HepG2 (cell line): Measurements from ENCODE around the gene RPF1. TPM values are rescaled to one million over a fixed set of nuclear protein-coding genes. Genes with fewer than 3 reads are reported as not detected.

Source experiments
- ATF6 ChIP-seq: sonication (generic); formaldehyde crosslinking; conservative IDR thresholded peaks from 2 replicates; pipeline ENCODE4 v1.4.0; 2020; ENCODE audit warnings: missing genetic modification reagents
- FLYWCH1 ChIP-seq: sonication (generic); formaldehyde crosslinking; IDR thresholded peaks from 2 replicates; pipeline ENCODE4 v1.8.1; 2023; ENCODE audit warnings: mild to moderate bottlenecking, missing genetic modification reagents
- JUND ChIP-seq: sonication (generic); formaldehyde crosslinking; IDR thresholded peaks from 2 replicates; pipeline ENCODE4 v1.8.0; 2022; ENCODE audit warnings: mild to moderate bottlenecking, missing genetic modification reagents
- KIAA2018 ChIP-seq: sonication (generic); formaldehyde crosslinking; IDR thresholded peaks from 2 replicates; pipeline ENCODE4 v1.5.0; 2020; ENCODE audit warnings: mild to moderate bottlenecking, missing genetic modification reagents, borderline replicate concordance
- NR3C1 ChIP-seq: sonication (generic); formaldehyde crosslinking; IDR thresholded peaks from 2 replicates; pipeline ENCODE4 v1.4.0; 2020; ENCODE audit warnings: missing genetic modification reagents
- USF2 ChIP-seq, 2 experiments: sonication (generic) in 1 of 2; formaldehyde crosslinking in 1 of 2; IDR thresholded peaks; 2 replicates each; pipeline versions ENCODE4 v1.5.1 to v1.6.1; 2011 to 2020; ENCODE audit warnings: borderline replicate concordance in 1 of 2, low read depth in 1 of 2, low read length in 1 of 2, mild to moderate bottlenecking in 1 of 2, missing genetic modification reagents in 1 of 2, moderate library complexity in 1 of 2
- ZMYM2 ChIP-seq: sonication (generic); formaldehyde crosslinking; IDR thresholded peaks from 2 replicates; pipeline ENCODE4 v1.8.0; 2022; ENCODE audit warnings: mild to moderate bottlenecking, missing genetic modification reagents
- ZNF446 ChIP-seq: sonication (generic); formaldehyde crosslinking; IDR thresholded peaks from 2 replicates; pipeline ENCODE4 v1.5.0; 2020; ENCODE audit warnings: mild to moderate bottlenecking, missing genetic modification reagents
- ZNF549 ChIP-seq: sonication (generic); formaldehyde crosslinking; IDR thresholded peaks from 2 replicates; pipeline ENCODE4 v1.5.0; 2020; ENCODE audit warnings: missing genetic modification reagents
- ZNF577 ChIP-seq: sonication (generic); formaldehyde crosslinking; IDR thresholded peaks from 2 replicates; pipeline ENCODE4 v1.4.0; 2020; ENCODE audit warnings: mild to moderate bottlenecking, low read depth, missing genetic modification reagents, borderline replicate concordance
- ZNF605 ChIP-seq: sonication (generic); formaldehyde crosslinking; IDR thresholded peaks from 2 replicates; pipeline ENCODE4 v1.8.0; 2022; ENCODE audit warnings: mild to moderate bottlenecking, missing genetic modification reagents
- ZNF644 ChIP-seq: IDR thresholded peaks from 2 replicates; pipeline ENCODE4 v1.6.1; 2016; ENCODE audit warnings: low read depth
- ZNF704 ChIP-seq: sonication (generic); formaldehyde crosslinking; IDR thresholded peaks from 2 replicates; pipeline ENCODE4 v1.8.1; 2023; ENCODE audit warnings: mild to moderate bottlenecking, inconsistent platforms, moderate library complexity, missing genetic modification reagents, borderline replicate concordance
- ZNF883 ChIP-seq: sonication (generic); formaldehyde crosslinking; IDR thresholded peaks from 2 replicates; pipeline ENCODE4 v1.5.1; 2020; ENCODE audit warnings: mild to moderate bottlenecking, missing genetic modification reagents; ENCODE audit errors: not compliant biosample characterization
- polyA plus RNA-seq, 8 experiments: library from polyadenylated mRNA; depleted of rRNA in 3 of 8; stranded (reverse) in 7 of 8; unstranded in 1 of 8; fragments of >200 nt; fragmentation: Illumina TruSeq in 4 of 8; extraction: Trizol in 4 of 8; gene quantifications; 2 replicates each; pipeline versions ENCODE4 v1.2.1 to v1.2.3, GENCODE V29; 2011 to 2016; ENCODE audit warnings: low read depth in 4 of 8, missing spikeins in 1 of 8, mixed read lengths in 1 of 8; ENCODE audit not compliant: insufficient read depth in 1 of 8
- total RNA-seq, 5 experiments: library from RNA; depleted of rRNA; stranded (reverse); fragments of >200 nt; fragmentation: Illumina TruSeq; extraction: Trizol; gene quantifications; 2 replicates each; pipeline ENCODE4 v1.2.3, GENCODE V29; 2016; ENCODE audit warnings: low read depth in 1 of 5

Gene RPF1
- total and polyA plus RNA-seq, 2 of the 13 experiments (the other 11 are each of a cell fraction or from before 2014, with no cell fraction given), result 23.0 to 39.0 TPM

DNA sequence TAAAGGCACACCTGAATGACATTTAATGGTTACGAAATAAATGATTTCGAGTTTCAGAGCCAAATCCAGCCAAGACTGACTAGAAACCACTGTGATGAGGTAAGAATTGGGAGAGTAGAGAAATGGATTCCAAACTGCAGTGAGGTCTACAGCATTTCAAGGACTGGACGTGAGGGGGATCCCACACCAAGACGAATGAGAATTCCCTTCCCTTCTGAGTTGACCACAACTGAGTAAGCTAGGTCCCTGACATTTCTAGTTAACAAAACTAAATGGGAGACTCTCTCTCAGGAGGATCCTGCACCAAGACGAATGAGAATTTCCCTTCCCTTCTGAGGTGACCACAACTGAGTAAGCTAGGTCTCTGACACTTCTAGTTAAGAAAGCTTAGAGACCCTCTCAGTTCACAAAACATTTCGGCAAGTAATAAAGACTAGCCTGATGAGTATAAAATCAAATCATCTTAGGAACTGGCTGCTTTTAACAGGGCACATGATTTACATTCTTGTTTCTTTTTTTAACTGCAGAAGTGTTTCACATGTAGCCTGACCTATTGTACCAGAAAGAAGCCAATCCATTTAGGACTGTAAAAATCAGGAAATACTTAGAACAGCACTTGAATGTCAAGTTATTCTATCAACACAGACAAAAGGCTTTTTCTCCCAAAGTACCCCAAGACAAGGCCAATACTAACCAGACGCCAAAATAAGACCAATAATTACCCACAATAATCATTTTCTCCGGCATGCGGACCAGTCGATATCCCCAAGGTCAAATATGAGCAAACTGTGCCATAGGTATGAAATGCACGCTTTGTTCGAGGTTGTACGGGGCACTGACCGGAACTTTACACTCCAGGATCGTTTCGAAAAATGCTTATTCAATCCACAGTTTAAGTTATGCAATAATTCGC lies 25.8 kb downstream of the RPF1 start (continued):
- TF ChIP-seq ZNF644 (CRISPR knock-in tag) (no peak), ZMYM2 (CRISPR knock-in tag) (no peak), USF2 (IDR thresholded peaks at IDR 0.05; ENCODE audit: low read depth, low read length) (no peak), USF2 (CRISPR knock-in tag; IDR thresholded peaks at IDR 0.05; ENCODE audit: borderline replicate concordance) (no peak), ZNF605 (CRISPR knock-in tag) (no peak), ZNF446 (CRISPR knock-in tag) (0 out of 2 replicates have a peak, but pooled peaks have one; percentile 32), ATF6 (CRISPR knock-in tag) (no peak), NR3C1 (CRISPR knock-in tag) (no peak), ZNF577 (CRISPR knock-in tag) (no peak), ZNF549 (no peak), ZNF704 (CRISPR knock-in tag) (no peak), JUND (CRISPR knock-in tag) (no peak), KIAA2018 (CRISPR knock-in tag) (no peak), FLYWCH1 (CRISPR knock-in tag) (no peak), ZNF883 (CRISPR knock-in tag) (no peak)
